Activated T-cell treated with anti-CD3 and anti-CD28 coated beads, Interleukin-2, amount 50 U/mL, for 72 hours (primary cell): ENCODE measurements around the gene WDR7. TPM values are rescaled to one million over a fixed set of nuclear protein-coding genes. Genes with fewer than 3 reads are reported as not detected.

ENCODE experiments used
- ATAC-seq, 2 donors: fragments of 150-1000 bp; cut with Tn5 transposase; replicated peaks in 1 of 2; 2 replicates each; pipeline ENCODE4 v1.10.0; 2021; ENCODE audit warnings: moderate library complexity in 2 of 2, mild to moderate bottlenecking in 1 of 2
- DNase-seq, 2 donors: peaks; one replicate each; pipeline ENCODE4 v3.0.0; 2021 to 2022; ENCODE audit warnings: mixed read lengths in 1 of 2
- H3K27ac Mint-ChIP-seq: one replicate; pipeline ENCODE4 v1.8.0; 2022; ENCODE audit warnings: mild to moderate bottlenecking, moderate library complexity, mixed read lengths
- H3K27me3 Mint-ChIP-seq: one replicate; pipeline ENCODE4 v1.8.0; 2022; ENCODE audit warnings: low read depth, mixed read lengths
- H3K36me3 Mint-ChIP-seq, 2 donors: one replicate each; pipeline ENCODE4 v1.8.0; 2022; ENCODE audit warnings: mixed read lengths in 2 of 2, mild to moderate bottlenecking in 1 of 2; ENCODE audit not compliant: insufficient read depth in 2 of 2
- H3K4me1 Mint-ChIP-seq: one replicate; pipeline ENCODE4 v1.8.0; 2022; ENCODE audit warnings: low read depth, mixed read lengths
- H3K4me3 Mint-ChIP-seq, 2 donors: one replicate each; pipeline ENCODE4 v1.8.0; 2022; ENCODE audit warnings: mild to moderate bottlenecking in 2 of 2, mixed read lengths in 2 of 2, moderate library complexity in 2 of 2
- H3K9me3 Mint-ChIP-seq, 2 donors: one replicate each; pipeline ENCODE4 v1.8.0; 2022; ENCODE audit warnings: mixed read lengths in 2 of 2
- total RNA-seq, 2 donors: library from RNA; stranded (reverse); gene quantifications; one replicate each; pipeline ENCODE4 v1.2.3, GENCODE V29; 2022

Gene WDR7
- total RNA-seq, 2 donors from 2014 or later = 25.6 to 25.9 TPM

- DNase-seq (no peak), ATAC-seq (no peak)
- Mint-ChIP-seq H3K27me3 (no peaks in the 10 kb centered on the region), H3K9me3 (no peaks in the 10 kb centered on the region), H3K4me3 (no peak overlapping the region), H3K4me1 (peaks cover 23% of the 10 kb centered on the region), H3K27ac (no peak overlapping the region), H3K36me3 (peaks cover 0 to 5% of the 10 kb centered on the region in 2 donors)
These were observed 60.7 kb downstream of the WDR7 start for GRCh38 chr18:56711708-56712445.

GRCh38 chr18:56712761-56713160 is 61.6 kb downstream of the WDR7 start:
- Mint-ChIP-seq H3K4me1 (peaks cover 29% of the 10 kb centered on the region), H3K4me3 (no peak overlapping the region), H3K27me3 (no peaks in the 10 kb centered on the region), H3K36me3 (peaks cover 2 to 3% of the 10 kb centered on the region in 2 donors), H3K9me3 (no peaks in the 10 kb centered on the region), H3K27ac (peak overlapping the region; percentile 50)
- DNase-seq = no peak
- ATAC-seq = no peak

- no peaks in the 10 kb centered on the region for H3K9me3 Mint-ChIP-seq
- no peak overlapping the region for H3K27ac Mint-ChIP-seq
- H3K4me1 Mint-ChIP-seq = peaks cover 19% of the 10 kb centered on the region
- no peak overlapping the region for H3K4me3 Mint-ChIP-seq
- DNase-seq = no peak
- H3K27me3 Mint-ChIP-seq = no peaks in the 10 kb centered on the region
- ATAC-seq = no peak
- peaks cover 3% of the 10 kb centered on the region in 2 donors for H3K36me3 Mint-ChIP-seq
These were observed 64.0 kb downstream of the WDR7 start for GRCh38 chr18:56715121-56715520.

- Mint-ChIP-seq H3K9me3 (no peaks in the 10 kb centered on the region), H3K4me1 (peaks cover 19% of the 10 kb centered on the region), H3K36me3 (peaks cover 3% of the 10 kb centered on the region in 2 donors), H3K27ac (no peak overlapping the region), H3K4me3 (peak overlapping the region in 1 of 2 donors; percentile 32), H3K27me3 (no peaks in the 10 kb centered on the region)
- DNase-seq = no peak
- ATAC-seq = peak; percentile 51 to 62
These were observed 65.6 kb downstream of the WDR7 start for GRCh38 chr18:56716692-56717146.

DNA sequence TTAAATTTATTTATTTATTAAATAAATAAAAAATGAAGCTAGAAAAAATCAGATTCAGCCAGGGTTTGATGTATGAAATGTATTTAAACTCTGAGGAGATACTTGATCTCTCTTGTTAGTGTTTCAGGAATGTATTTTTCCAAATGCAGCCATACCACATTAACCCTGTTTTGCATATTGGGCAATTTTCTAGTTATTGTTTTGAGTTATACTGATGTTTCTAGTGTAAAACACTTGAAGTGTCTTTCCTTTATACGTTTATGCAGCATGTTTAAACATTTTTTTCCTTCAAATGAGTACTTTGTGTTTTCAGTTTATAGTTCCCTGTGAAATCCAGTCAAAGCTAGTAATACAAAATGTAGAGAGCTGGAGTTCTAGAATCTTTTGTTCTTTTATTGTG is 69.9 kb downstream of the WDR7 start:
- no peaks in the 10 kb centered on the region for H3K27me3 Mint-ChIP-seq
- no peak overlapping the region for H3K27ac Mint-ChIP-seq
- peaks cover 12% of the 10 kb centered on the region for H3K4me1 Mint-ChIP-seq
- ATAC-seq (no peak), DNase-seq (no peak)
- no peaks in the 10 kb centered on the region for H3K9me3 Mint-ChIP-seq
- H3K36me3 Mint-ChIP-seq = peaks cover 5 to 7% of the 10 kb centered on the region in 2 donors
- no peak overlapping the region for H3K4me3 Mint-ChIP-seq

- H3K9me3 Mint-ChIP-seq = no peaks in the 10 kb centered on the region
- peaks cover 13% of the 10 kb centered on the region for H3K4me1 Mint-ChIP-seq
- H3K27me3 Mint-ChIP-seq = no peaks in the 10 kb centered on the region
- ATAC-seq = no peak
- H3K4me3 Mint-ChIP-seq = no peak overlapping the region
- H3K27ac Mint-ChIP-seq = no peak overlapping the region
- no peak for DNase-seq
- H3K36me3 Mint-ChIP-seq = peaks cover 5 to 9% of the 10 kb centered on the region in 2 donors
These were observed 70.3 kb downstream of the WDR7 start for GRCh38 chr18:56721491-56721890.

GRCh38 chr18:56722518-56722917 is 71.4 kb downstream of the WDR7 start:
- DNase-seq = no peak
- ATAC-seq = no peak
- no peak overlapping the region for H3K4me3 Mint-ChIP-seq
- H3K27ac Mint-ChIP-seq = no peak overlapping the region
- no peaks in the 10 kb centered on the region for H3K27me3 Mint-ChIP-seq
- no peaks in the 10 kb centered on the region for H3K9me3 Mint-ChIP-seq
- peaks cover 7 to 19% of the 10 kb centered on the region in 2 donors for H3K36me3 Mint-ChIP-seq
- peaks cover 13% of the 10 kb centered on the region for H3K4me1 Mint-ChIP-seq

DNA sequence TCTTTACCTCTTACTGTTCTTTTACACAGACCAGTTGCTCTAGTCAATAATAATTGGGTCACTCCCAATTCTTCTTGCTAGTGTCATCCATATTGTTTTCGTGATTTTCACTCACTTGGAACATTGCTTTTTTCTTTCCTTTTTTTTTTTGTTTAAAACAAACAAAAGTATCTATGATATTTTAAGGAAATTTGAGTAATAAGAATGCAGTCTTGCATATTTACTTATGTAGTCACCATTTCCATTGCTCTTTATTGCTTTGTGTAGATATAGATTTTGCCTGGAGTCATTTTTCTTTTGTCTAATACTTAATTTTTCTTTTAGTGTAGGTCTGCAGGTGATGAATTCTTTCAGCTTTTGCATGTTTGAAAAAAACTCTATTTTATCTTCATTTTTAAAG is 71.9 kb downstream of the WDR7 start:
- ATAC-seq (no peak), DNase-seq (no peak)
- Mint-ChIP-seq H3K27me3 (no peaks in the 10 kb centered on the region), H3K9me3 (no peaks in the 10 kb centered on the region), H3K36me3 (peaks cover 7 to 23% of the 10 kb centered on the region in 2 donors), H3K4me3 (no peak overlapping the region), H3K4me1 (peaks cover 18% of the 10 kb centered on the region), H3K27ac (no peak overlapping the region)

DNA sequence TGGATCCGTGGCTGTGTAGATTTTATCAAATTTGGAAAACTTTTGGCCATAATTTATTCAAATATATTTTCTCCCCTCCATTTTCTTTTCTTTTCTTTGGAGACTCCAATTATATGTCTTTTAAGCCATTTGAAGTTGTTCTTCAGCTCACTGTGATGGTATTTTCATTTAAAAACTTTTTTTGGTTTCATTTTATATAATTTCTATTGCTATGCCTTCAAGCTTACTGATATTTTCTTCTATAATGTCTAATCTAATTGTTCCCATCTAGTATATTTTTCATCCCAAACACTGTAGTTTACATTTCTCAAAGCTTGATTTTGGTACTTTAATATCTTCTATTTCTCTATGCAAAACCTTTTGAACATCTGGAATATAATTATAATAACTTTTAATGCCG is 72.5 kb downstream of the WDR7 start:
- Mint-ChIP-seq H3K36me3 (peaks cover 7 to 28% of the 10 kb centered on the region in 2 donors), H3K27me3 (no peaks in the 10 kb centered on the region), H3K4me1 (peaks cover 25% of the 10 kb centered on the region), H3K4me3 (no peak overlapping the region), H3K27ac (no peak overlapping the region), H3K9me3 (no peaks in the 10 kb centered on the region)
- ATAC-seq (no peak), DNase-seq (no peak)

DNA sequence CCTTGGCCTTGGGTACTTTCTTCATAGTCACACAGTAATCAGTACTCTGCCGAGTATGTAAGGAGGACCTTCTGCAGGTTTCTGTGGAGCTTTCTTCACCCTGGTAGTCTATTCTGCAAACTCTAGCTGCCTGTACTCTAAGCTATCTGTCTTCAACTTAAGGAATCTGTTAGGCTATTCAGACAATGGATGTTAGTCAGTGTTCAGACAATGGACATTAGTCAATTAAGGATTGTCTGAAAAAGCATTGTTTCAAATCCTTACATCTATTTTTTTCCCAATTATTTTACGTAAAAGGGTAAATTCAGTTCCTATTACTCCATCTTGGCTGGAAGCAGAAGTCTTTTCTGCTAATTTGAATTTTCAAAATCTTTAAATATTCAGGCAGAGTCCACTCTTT is 75.7 kb downstream of the WDR7 start:
- no peak overlapping the region for H3K27ac Mint-ChIP-seq

GRCh38 chr18:56727399-56727798 is 76.2 kb downstream of the WDR7 start:
- Mint-ChIP-seq H3K9me3 (no peaks in the 10 kb centered on the region), H3K4me3 (no peak overlapping the region), H3K4me1 (peaks cover 25% of the 10 kb centered on the region), H3K27ac (no peak overlapping the region), H3K36me3 (peaks cover 9 to 28% of the 10 kb centered on the region in 2 donors), H3K27me3 (no peaks in the 10 kb centered on the region)
- ATAC-seq = peak; percentile 76 to 84
- DNase-seq = peak; percentile 9 to 11

More for the DNA sequence above, 75.7 kb downstream of the WDR7 start:
- no peak for ATAC-seq
- H3K27me3 Mint-ChIP-seq = no peaks in the 10 kb centered on the region
- H3K4me1 Mint-ChIP-seq = peaks cover 25% of the 10 kb centered on the region
- H3K4me3 Mint-ChIP-seq = no peak overlapping the region
- no peak for DNase-seq
- H3K36me3 Mint-ChIP-seq = peaks cover 9 to 28% of the 10 kb centered on the region in 2 donors
- H3K9me3 Mint-ChIP-seq = no peaks in the 10 kb centered on the region

GRCh38 chr18:56728741-56729140 is 77.6 kb downstream of the WDR7 start:
- Mint-ChIP-seq H3K27me3 (no peaks in the 10 kb centered on the region), H3K36me3 (peaks cover 9 to 22% of the 10 kb centered on the region in 2 donors), H3K4me1 (peaks cover 25% of the 10 kb centered on the region), H3K4me3 (no peak overlapping the region), H3K27ac (no peak overlapping the region), H3K9me3 (no peaks in the 10 kb centered on the region)
- no peak for ATAC-seq
- DNase-seq = no peak

DNA sequence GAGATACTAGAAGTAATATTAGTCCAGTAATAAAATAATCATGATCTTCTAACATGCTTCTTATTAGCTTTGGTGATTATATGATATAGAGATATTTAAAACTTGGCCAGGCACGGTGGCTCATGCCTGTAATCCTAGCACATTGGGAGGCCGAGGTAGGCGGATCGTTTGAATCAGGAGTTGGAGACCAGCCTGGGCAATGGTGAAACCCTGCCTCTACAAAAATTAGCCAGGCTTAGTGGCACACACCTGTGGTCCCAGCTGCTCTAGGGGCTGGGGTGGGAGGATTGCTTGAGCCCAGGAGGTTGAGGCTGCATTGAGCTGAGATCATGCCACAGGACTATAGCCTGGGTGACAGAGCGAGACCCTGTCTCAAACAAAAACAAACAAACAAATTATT is 87.0 kb downstream of the WDR7 start:
- no peak overlapping the region for H3K27ac Mint-ChIP-seq
- H3K9me3 Mint-ChIP-seq = no peaks in the 10 kb centered on the region
- ATAC-seq (no peak), DNase-seq (no peak)
- no peaks in the 10 kb centered on the region for H3K27me3 Mint-ChIP-seq
- H3K4me3 Mint-ChIP-seq = no peak overlapping the region
- no peaks in the 10 kb centered on the region for H3K4me1 Mint-ChIP-seq
- peaks cover 3 to 6% of the 10 kb centered on the region in 2 donors for H3K36me3 Mint-ChIP-seq

DNA sequence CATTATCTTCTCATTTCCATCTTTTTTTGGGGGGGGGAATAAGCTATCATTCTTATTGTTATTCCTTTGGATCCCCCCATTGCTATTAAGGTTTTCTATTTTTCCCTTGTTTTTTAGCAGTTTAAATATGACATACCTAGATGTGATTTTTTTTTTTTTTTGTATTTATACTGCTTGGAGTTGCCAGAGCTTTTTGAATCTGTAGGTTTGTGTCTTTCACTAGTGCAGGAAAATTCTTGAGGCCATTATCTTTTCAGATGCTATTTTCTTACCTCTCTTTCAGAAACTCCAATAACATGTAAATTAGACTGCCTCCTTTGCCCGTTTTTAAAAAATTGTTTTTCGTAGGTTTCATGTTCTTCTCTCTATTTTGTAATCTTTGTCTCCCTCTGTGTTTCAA is 88.6 kb downstream of the WDR7 start:
- Mint-ChIP-seq H3K36me3 (peaks cover 1 to 2% of the 10 kb centered on the region in 2 donors), H3K4me3 (no peak overlapping the region), H3K4me1 (no peaks in the 10 kb centered on the region), H3K9me3 (no peaks in the 10 kb centered on the region), H3K27me3 (no peaks in the 10 kb centered on the region), H3K27ac (no peak overlapping the region)
- ATAC-seq (no peak), DNase-seq (no peak)
